PC-3 (cell line): ENCODE data around the gene SRCAP. TPM values are rescaled to one million over a fixed set of nuclear protein-coding genes. Genes with fewer than 3 reads are reported as not detected.

Experiments used
- ATAC-seq: fragments of 200-7000 bp; cut with Tn5 transposase; 2 replicates; pipeline ENCODE4 v1.9.1; 2020; ENCODE audit warnings: mild to moderate bottlenecking, moderate library complexity
- BruUV-seq: library from RNA; stranded (reverse); fragments of 400-500 nt; replicated peaks from 2 replicates; lab custom pipeline; 2021; lab: Mats Ljungman, UMichigan
- CTCF ChIA-PET: fragments of 300-600 bp; sonication (Branson Sonifier 250); formaldehyde crosslinking; loops from one replicate; lab custom pipeline; 2022; ENCODE audit warnings: antibody characterized with exemption; lab: Charles Lee
- POLR2A ChIA-PET: fragments of 300-600 bp; sonication (Branson Sonifier 250); formaldehyde crosslinking; loops from one replicate; lab custom pipeline; 2022; ENCODE audit warnings: antibody characterized with exemption; ENCODE audit not compliant: unreplicated experiment; lab: Charles Lee
- DNase-seq: peaks from one replicate; pipeline ENCODE4 v3.0.0-alpha.2; 2015
- H2AFZ ChIP-seq: fragments of 300-600 bp; sonication (generic); 2 replicates; pipeline ENCODE4 v1.6.0; 2016; ENCODE audit warnings: antibody characterized with exemption, low read length
- H3F3A ChIP-seq: fragments of 300-600 bp; sonication (generic); one replicate; pipeline ENCODE4 v1.6.0; 2017; ENCODE audit warnings: antibody characterized with exemption, low read length, control low read depth, mild to moderate bottlenecking; ENCODE audit not compliant: unreplicated experiment
- H3K27ac ChIP-seq: fragments of 300-600 bp; sonication (generic); 2 replicates; pipeline ENCODE4 v1.5.1; 2016; ENCODE audit warnings: mild to moderate bottlenecking, low read length
- H3K27me3 ChIP-seq: fragments of 300-600 bp; sonication (generic); 2 replicates; pipeline ENCODE4 v1.6.1; 2016; ENCODE audit warnings: low read length, mixed read lengths
- H3K36me3 ChIP-seq: fragments of 300-600 bp; sonication (generic); 2 replicates; pipeline ENCODE4 v1.6.1; 2016; ENCODE audit warnings: low read depth, mixed run types, low read length, mixed read lengths
- H3K4me1 ChIP-seq: fragments of 300-600 bp; sonication (generic); 2 replicates; pipeline ENCODE4 v1.5.1; 2016; ENCODE audit warnings: low read length; ENCODE audit not compliant: insufficient read depth
- H3K4me2 ChIP-seq: fragments of 300-600 bp; sonication (generic); 2 replicates; pipeline ENCODE4 v1.6.0; 2016; ENCODE audit warnings: low read length
- H3K4me3 ChIP-seq: fragments of 300-600 bp; sonication (generic); 2 replicates; pipeline ENCODE4 v1.5.1; 2016; ENCODE audit warnings: mild to moderate bottlenecking, low read length, mixed read lengths
- H3K79me2 ChIP-seq: fragments of 300-600 bp; sonication (generic); 2 replicates; pipeline ENCODE4 v1.6.1; 2017; ENCODE audit warnings: low read length, mixed read lengths
- H3K9ac ChIP-seq: fragments of 300-600 bp; sonication (generic); 2 replicates; pipeline ENCODE4 v1.6.0; 2016; ENCODE audit warnings: mild to moderate bottlenecking, low read length
- H3K9me2 ChIP-seq: fragments of 300-600 bp; sonication (generic); replicated peaks from 2 replicates; pipeline ENCODE4 v1.6.1; 2016; ENCODE audit warnings: mixed run types, low read length, mixed read lengths
- H3K9me3 ChIP-seq: fragments of 300-600 bp; sonication (generic); 2 replicates; pipeline ENCODE4 v1.6.1; 2016; ENCODE audit warnings: low read length, mixed read lengths
- H4K20me1 ChIP-seq: fragments of 300-600 bp; sonication (generic); 2 replicates; pipeline ENCODE4 v1.6.1; 2016; ENCODE audit warnings: low read length, mixed read lengths
- CTCF ChIP-seq: fragments of 300-600 bp; sonication (generic); conservative IDR thresholded peaks from 2 replicates; pipeline ENCODE4 v1.5.1; 2017; ENCODE audit warnings: antibody characterized with exemption, low read depth, mild to moderate bottlenecking, low read length
- EZH2 ChIP-seq: fragments of 300-600 bp; sonication (generic); IDR thresholded peaks from one replicate; pipeline ENCODE4 v1.6.1; 2017; ENCODE audit warnings: antibody characterized with exemption, mild to moderate bottlenecking, low read length; ENCODE audit not compliant: unreplicated experiment
- EZH2phosphoT487 ChIP-seq: fragments of 300-600 bp; sonication (generic); IDR thresholded peaks from 2 replicates; pipeline ENCODE4 v1.6.1; 2018; ENCODE audit warnings: mild to moderate bottlenecking, antibody characterized with exemption, low read length, borderline replicate concordance
- intact Hi-C: fragments of 100-400 bp; cut with micrococcal nuclease; formaldehyde crosslinking; loops from 2 replicates; pipeline ENCODE4 v1.9.0; 2023
- total RNA-seq: library from RNA; depleted of rRNA; stranded (reverse); fragments of >200 nt; gene quantifications from 2 replicates; pipeline ENCODE4 v1.2.3, GENCODE V29; 2014

Gene SRCAP
- total RNA-seq, 1 experiment from 2014 or later, result 19.0 TPM

GRCh38 chr16:30753596-30753995 lies 54.6 kb downstream of the SRCAP start:
- Histone ChIP-seq H3K36me3 (no peaks in the 10 kb centered on the region), H4K20me1 (no peaks in the 10 kb centered on the region), H3K9me2 (no peaks in the 10 kb centered on the region), H3K9ac (no peak overlapping the region), H3K27ac (no peak overlapping the region), H3K4me1 (no peaks in the 10 kb centered on the region), H3K4me3 (no peak overlapping the region), H3K4me2 (no peak overlapping the region), H2AFZ (no peak overlapping the region), H3K9me3 (no peaks in the 10 kb centered on the region), H3F3A (no peaks in the 10 kb centered on the region), H3K27me3 (no peaks in the 10 kb centered on the region), H3K79me2 (peaks cover 22% of the 10 kb centered on the region)
- CTCF ChIA-PET, result interaction anchor here (0.6 kb wide), 1 partner anchor 63 kb away, joined by 3 read pairs; no protein-coding TSS in a partner anchor
- no peak for TF ChIP-seq CTCF
- TF ChIP-seq EZH2, result no peak
- TF ChIP-seq EZH2phosphoT487, result no peak
- intact Hi-C loops, result no loop called here
- ATAC-seq, result no peak
- DNase-seq, result no peak
- BruUV-seq, result no TSS peak
- POLR2A ChIA-PET, result no interaction called here

- Histone ChIP-seq H2AFZ (no peak overlapping the region), H3K9ac (no peak overlapping the region), H3K4me1 (peaks cover 8% of the 10 kb centered on the region), H3K36me3 (no peaks in the 10 kb centered on the region), H3K9me3 (no peaks in the 10 kb centered on the region), H3K9me2 (no peaks in the 10 kb centered on the region), H3K4me2 (no peak overlapping the region), H3K4me3 (no peak overlapping the region), H4K20me1 (no peaks in the 10 kb centered on the region), H3F3A (no peaks in the 10 kb centered on the region), H3K27me3 (no peaks in the 10 kb centered on the region), H3K27ac (no peak overlapping the region), H3K79me2 (0 out of 2 replicates have a peak, but pooled peaks cover 8% of the 10 kb centered on the region)
- no TSS peak for BruUV-seq
- TF ChIP-seq EZH2 (no peak), CTCF (no peak), EZH2phosphoT487 (no peak)
- POLR2A ChIA-PET, result no interaction called here
- DNase-seq (no peak), ATAC-seq (no peak)
- intact Hi-C loops, result no loop called here
- CTCF ChIA-PET, result no interaction called here
Observed at GRCh38 chr16:30755955-30756780, 57.2 kb downstream of the SRCAP start.

- Histone ChIP-seq H3K36me3 (no peaks in the 10 kb centered on the region), H3K9me2 (no peaks in the 10 kb centered on the region), H3K79me2 (0 out of 2 replicates have a peak, but pooled peaks cover 9% of the 10 kb centered on the region), H3K4me1 (peaks cover 8% of the 10 kb centered on the region), H2AFZ (no peak overlapping the region), H3K4me2 (no peak overlapping the region), H3F3A (no peaks in the 10 kb centered on the region), H3K4me3 (no peak overlapping the region), H4K20me1 (no peaks in the 10 kb centered on the region), H3K9me3 (no peaks in the 10 kb centered on the region), H3K9ac (no peak overlapping the region), H3K27ac (no peak overlapping the region), H3K27me3 (no peaks in the 10 kb centered on the region)
- CTCF ChIA-PET, result no interaction called here
- BruUV-seq, result no TSS peak
- no peak for ATAC-seq
- intact Hi-C loops, result no loop called here
- TF ChIP-seq CTCF (no peak), EZH2 (no peak), EZH2phosphoT487 (no peak)
- no peak for DNase-seq
- POLR2A ChIA-PET, result no interaction called here
Observed at GRCh38 chr16:30756781-30757100, 57.8 kb downstream of the SRCAP start.
